Measurements from ENCODE around the gene SLC18A3.

The SLC18A3 gene

DNA sequence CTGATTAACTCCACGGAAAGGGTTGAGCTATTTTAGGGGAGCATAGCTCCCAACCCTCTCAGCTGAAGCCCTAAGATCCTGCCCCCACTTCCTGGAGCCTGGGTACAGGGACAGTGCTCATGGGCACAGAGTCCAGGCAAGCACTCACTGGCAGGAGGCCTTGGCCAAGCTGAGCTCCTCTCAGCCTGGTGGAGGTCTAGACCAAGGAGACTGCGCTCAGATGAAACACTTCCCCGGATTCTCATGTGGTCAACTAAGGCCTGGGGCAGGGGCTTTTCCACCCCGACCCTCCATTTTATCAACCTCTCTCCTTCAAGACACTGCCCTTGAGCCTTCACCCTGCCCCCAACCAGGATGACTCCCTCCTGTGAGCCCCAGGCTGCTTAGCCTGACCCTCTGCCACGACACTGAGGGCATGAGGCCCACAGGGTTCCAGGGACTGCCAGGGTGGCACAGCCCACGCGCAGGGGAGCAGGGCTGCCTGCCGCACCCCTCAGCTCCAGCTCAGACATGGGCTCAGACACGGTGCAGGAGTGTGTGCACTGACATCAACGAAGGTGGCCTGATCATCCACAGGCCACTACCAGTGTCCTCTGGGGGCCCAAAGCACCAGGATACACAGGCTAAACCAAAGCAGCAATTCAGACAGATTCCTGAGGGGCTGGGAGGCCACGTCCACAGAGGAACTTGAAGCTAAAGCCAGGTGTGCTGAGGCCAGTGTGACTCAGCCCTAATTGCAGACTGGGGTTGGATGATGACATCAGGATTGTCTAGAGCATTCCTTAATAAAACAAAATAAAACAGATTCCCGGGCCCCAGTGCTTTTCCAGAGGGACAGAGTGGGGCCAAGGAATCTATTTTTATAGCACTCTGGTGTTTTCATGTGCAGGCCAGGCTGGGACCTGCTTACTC, 22.6 kb downstream of the SLC18A3 start:
- no peak overlapping the region for H3K27ac ChIP-seq
- no peaks in the 10 kb centered on the region for H3K36me3 ChIP-seq
- TF ChIP-seq, protein P1, sequence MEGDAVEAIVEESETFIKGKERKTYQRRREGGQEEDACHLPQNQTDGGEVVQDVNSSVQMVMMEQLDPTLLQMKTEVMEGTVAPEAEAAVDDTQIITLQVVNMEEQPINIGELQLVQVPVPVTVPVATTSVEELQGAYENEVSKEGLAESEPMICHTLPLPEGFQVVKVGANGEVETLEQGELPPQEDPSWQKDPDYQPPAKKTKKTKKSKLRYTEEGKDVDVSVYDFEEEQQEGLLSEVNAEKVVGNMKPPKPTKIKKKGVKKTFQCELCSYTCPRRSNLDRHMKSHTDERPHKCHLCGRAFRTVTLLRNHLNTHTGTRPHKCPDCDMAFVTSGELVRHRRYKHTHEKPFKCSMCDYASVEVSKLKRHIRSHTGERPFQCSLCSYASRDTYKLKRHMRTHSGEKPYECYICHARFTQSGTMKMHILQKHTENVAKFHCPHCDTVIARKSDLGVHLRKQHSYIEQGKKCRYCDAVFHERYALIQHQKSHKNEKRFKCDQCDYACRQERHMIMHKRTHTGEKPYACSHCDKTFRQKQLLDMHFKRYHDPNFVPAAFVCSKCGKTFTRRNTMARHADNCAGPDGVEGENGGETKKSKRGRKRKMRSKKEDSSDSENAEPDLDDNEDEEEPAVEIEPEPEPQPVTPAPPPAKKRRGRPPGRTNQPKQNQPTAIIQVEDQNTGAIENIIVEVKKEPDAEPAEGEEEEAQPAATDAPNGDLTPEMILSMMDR (IDR thresholded peaks at IDR 0.05): no peak
- H3K9me3 ChIP-seq: no peaks in the 10 kb centered on the region
- H3K4me1 ChIP-seq (ENCODE audit: control insufficient read depth in 1 of 2, insufficient read depth in 1 of 2, low read depth in 1 of 2, low read length in 1 of 2): no peaks in the 10 kb centered on the region
- H3K27me3 ChIP-seq: peaks cover 85% of the 10 kb centered on the region
- H3K4me3 ChIP-seq (ENCODE audit: low read depth in 1 of 2, low read length in 1 of 2): no peak overlapping the region

DNA sequence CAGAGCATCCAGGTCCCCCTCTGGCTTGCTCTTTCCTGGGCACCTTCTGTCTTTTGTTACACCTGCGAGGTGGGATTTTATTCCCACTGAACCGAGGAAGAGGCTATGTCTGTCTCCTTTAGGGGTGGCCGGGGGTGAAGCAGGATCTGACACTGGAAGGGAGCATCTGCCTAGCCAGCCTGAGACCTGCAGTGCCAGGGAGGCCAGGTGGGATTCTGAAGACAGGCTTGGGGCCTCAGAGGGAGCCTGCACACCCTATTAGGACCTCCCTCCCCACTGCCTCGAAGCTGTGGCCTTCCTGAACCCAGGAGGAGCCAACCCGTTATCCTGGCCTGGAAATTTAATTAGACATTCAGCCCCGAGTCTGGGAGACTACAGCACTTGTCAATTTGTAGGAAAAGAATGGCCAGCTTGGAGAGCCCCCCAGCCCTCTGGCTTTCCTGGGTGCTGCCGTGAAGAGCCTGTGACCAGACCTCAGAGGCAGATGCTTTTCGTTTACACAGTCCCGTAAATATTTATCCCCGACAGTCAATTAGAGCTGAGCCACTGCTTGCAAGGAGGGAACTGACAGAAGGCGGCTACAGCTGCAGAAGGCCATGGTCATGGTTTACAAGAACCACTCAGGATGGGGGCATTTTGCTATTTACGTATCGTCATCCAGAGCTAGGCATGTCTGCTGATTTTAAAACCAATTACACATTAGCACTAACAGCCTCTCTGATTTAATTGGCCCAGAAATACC, 23.4 kb downstream of the SLC18A3 start:
- Histone ChIP-seq H3K4me3 (ENCODE audit: low read depth in 1 of 2, low read length in 1 of 2) (no peak overlapping the region), H3K36me3 (no peaks in the 10 kb centered on the region), H3K27ac (no peak overlapping the region), H3K9me3 (no peaks in the 10 kb centered on the region), H3K27me3 (peaks cover 94% of the 10 kb centered on the region), H3K4me1 (ENCODE audit: control insufficient read depth in 1 of 2, insufficient read depth in 1 of 2, low read depth in 1 of 2, low read length in 1 of 2) (no peaks in the 10 kb centered on the region)
- TF ChIP-seq, protein P1 (IDR thresholded peaks at IDR 0.05): no peak

DNA sequence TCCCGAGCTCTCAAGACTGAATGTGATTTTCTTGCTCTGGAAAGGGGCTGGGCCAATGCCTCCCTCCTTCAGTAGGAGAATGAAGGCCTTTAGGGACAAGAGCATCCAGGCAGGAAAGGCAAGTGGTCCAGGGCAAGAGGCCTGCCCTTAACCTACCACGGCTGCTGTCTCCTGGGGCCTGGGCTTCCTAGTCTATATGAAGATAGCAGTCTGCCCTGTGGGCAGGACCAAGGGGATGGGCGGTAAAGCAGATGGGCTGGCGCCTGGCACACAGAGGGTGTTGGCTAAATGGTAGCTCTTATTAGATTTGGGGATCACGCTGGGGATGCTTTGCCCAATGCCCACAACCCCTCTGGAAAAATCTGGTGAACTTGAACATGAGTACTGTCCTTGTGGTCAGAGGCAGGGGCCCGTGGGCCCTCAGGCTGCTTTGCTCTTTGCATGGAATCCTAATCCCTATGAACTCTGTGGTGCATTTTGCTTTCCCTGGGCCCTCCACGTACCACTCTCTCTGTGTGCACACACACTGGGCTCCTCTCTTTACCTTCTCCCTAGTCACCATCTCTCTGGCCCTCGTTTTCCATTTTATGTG, 24.1 kb downstream of the SLC18A3 start:
- no peaks in the 10 kb centered on the region for H3K9me3 ChIP-seq
- TF ChIP-seq, protein P1 (IDR thresholded peaks at IDR 0.05): no peak
- no peak overlapping the region for H3K4me3 ChIP-seq (ENCODE audit: low read depth in 1 of 2, low read length in 1 of 2)
- H3K27ac ChIP-seq: no peak overlapping the region
- H3K27me3 ChIP-seq: peaks cover 99% of the 10 kb centered on the region
- H3K36me3 ChIP-seq: no peaks in the 10 kb centered on the region
- no peaks in the 10 kb centered on the region for H3K4me1 ChIP-seq (ENCODE audit: control insufficient read depth in 1 of 2, insufficient read depth in 1 of 2, low read depth in 1 of 2, low read length in 1 of 2)

DNA sequence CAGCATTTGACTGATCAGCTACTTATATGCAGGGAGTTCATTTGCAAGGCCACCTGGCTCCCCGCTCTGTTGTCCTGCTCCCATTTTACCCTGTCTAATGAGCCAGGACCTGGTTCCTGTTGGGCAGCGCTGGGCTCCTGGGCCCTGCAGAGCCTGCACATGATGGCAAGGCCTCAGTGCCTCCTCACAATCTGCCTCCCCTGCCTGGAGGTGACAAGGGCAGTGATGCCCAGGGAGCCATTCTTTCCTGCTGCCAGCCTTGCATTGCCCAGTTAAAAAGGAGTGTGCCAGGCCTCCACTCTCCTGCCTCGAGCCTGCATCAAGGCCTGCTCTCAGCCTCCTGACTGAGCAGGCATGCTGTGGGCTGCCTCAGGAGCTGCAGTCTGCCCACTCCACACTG, 32.2 kb downstream of the SLC18A3 start:
- Histone ChIP-seq H3K27me3 (peaks cover 50% of the 10 kb centered on the region), H3K36me3 (no peaks in the 10 kb centered on the region), H3K27ac (no peak overlapping the region), H3K4me3 (ENCODE audit: low read depth in 1 of 2, low read length in 1 of 2) (no peak overlapping the region), H3K9me3 (no peaks in the 10 kb centered on the region), H3K4me1 (ENCODE audit: control insufficient read depth in 1 of 2, insufficient read depth in 1 of 2, low read depth in 1 of 2, low read length in 1 of 2) (peaks cover 17 to 28% of the 10 kb centered on the region in 2 experiments)
- TF ChIP-seq, protein P1 (IDR thresholded peaks at IDR 0.05): no peak

DNA sequence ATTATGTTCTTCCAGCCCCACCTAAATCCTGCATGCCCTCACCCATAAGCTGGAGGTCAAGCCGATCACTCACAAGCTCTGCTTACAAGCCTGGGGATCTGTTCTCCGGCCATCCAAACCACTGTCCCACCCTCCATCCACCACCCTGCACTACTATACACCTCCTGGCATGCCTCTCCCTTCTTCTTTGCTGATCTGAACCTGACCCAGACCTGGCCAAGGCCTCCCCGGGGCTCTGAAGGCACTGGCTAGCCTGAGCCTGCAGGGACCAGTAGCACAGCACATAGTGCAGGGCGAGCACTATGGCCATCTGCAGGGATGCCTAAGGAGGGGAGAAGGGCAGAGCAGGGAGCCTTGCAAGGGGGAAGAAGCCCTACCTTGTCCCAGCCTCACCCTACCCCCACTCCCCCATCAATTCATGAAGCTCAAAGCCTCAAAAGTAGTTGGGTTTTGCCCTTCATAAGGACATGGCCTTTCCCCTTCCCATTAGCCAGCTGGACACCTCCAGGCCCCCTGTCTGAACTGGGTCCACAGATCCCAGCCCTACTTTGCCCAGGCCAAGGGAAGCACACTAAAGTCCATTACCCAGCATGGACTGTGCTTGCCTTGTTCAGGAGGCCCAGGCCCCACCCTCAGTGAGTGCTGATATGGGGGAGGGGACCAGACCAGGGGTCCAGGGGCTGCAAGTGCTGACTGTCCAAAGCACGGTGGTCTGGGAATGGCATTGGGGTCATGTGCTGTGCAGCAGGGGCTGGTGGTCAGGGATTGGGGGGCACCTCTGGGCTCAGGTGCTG, 33.3 kb downstream of the SLC18A3 start:
- TF ChIP-seq, protein P1 (IDR thresholded peaks at IDR 0.05): no peak
- H3K27me3 ChIP-seq: peaks cover 39% of the 10 kb centered on the region
- H3K4me1 ChIP-seq (ENCODE audit: control insufficient read depth in 1 of 2, insufficient read depth in 1 of 2, low read depth in 1 of 2, low read length in 1 of 2): peaks cover 21 to 36% of the 10 kb centered on the region in 2 experiments
- H3K4me3 ChIP-seq (ENCODE audit: low read depth in 1 of 2, low read length in 1 of 2): no peak overlapping the region
- H3K9me3 ChIP-seq: no peaks in the 10 kb centered on the region
- H3K36me3 ChIP-seq: no peaks in the 10 kb centered on the region
- H3K27ac ChIP-seq: no peak overlapping the region

Data from neutrophil (primary cell).